ENCODE results near the gene IFI27L1.
A peak's percentile ranks its signal among the peaks of the same experiment; 100 is the strongest.
"Not testable (repeated sequence)": the region's sequence is repeated elsewhere in the genome, so short reads cannot be mapped to it uniquely, and the experiment has no call there.

IFI27L1 gene

DNA sequence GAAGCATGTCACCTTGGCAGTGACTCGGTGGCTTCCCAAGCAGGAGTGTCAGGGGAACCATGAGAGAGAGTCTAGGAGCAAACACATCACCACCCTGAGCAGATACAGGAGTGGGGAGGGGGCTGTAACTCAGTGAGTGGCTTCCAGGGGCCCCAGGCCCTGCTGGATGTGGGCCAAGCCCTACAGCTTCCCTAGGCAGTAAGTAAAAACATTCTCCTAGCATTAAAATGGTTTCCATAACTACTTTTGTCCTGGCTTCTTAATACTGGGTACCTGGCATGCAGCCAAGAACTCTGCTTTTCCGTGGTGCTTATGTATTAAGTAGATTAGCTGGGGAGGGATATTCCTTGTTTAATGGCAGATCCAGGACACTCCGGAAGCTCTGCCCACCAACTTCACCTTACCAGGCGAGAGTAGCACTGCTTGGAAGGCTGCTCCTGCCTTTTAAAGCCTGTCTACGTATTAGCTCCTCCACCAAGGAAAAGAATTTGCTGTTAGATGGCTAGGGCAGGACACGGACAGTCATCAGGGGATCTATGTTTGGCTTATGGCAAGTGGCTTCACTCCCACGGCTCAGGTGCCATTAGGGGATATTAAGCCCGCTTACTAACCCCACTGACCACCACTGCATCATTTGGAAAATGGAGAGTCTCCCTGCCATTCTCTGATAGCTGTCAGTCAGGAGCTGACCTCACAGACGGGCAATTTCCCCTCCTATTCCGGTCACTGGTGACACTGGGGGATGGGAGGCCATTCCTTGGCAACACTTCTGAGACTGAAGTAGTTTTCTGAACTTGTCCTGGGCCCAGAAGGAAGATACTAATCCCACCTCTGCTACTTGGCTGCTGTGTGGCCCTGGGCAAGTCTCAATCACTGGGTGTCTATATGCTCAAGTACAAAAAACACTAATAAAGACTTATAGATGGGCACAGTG lies 32.2 kb upstream of the IFI27L1 start:
- peak; percentile 14 for DNase-seq

- DNase-seq, result no peak
These were observed 31.5 kb upstream of the IFI27L1 start for GRCh38 chr14:94049625-94050023.

DNA sequence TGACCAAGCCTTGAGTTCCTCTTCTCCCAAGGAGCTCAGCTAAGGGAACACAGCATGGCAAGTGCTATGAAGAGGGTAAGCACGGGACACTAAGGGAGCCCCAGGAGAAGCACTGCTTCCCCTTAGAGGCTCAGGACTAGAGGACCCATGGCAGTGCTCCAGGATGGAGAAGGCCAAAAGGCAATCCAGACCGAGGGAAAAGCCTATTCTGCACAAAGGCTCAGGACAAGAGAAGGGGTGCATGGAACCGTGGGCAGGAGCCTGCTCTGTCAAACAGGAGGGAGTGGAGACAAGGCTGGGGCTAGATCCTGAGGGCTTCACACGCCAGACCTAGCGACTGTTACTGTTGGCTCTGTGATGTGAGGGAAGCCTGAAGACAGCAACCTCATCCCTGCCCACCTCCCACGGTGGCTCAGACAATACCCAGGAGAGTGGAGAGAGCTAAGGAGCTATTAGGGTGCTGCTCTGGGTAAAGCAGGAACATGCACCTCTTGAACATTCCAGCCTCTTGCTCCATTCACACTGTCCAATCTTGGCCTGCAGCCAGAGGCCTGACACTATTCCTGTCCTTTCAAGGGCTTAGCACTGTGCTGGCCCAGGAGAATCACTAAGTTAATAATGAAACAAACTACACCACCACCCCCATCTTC lies 30.8 kb upstream of the IFI27L1 start:
- DNase-seq, result no peak

DNA sequence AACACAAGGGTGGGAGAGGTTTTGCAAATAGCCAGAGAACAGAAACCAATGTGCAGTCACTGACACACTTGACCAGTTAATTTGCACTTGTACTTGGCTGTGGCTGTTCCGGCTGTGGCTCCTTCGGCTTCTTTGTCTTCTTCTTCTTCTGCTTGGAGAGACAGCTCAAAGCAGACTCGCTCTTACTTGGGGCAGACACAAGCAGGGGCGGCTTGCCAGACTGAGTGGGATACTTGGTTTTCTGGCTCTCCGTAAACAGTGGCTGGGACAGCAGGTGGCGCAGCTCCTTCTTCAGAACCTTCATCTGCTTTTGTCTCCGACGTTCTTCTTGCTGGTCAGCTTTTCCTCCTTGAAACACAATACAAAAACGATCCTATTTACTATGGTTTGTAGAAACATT lies 30.0 kb upstream of the IFI27L1 start:
- peak; percentile 24 for DNase-seq

DNA sequence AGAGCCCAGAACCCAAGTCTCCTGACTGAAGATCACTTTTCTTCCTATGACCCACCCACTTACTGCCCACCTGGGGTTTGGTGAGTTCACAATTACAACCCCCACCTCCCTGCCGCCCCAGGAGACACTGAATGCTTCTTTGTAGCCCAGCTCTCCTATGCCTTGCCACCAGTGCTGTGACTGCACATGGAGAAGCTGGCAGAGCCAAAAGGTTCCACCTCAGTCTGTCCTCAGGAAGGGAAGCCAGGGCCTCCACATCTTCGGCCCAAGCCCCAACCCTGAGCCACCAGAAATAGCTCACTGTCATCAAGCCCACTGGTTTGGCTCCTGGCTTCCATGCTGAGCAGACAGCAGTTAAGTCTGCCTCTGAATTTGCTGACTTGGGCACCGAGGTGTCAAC lies 29.3 kb upstream of the IFI27L1 start:
- peak; percentile 22 for DNase-seq

GRCh38 chr14:94052199-94052598 lies 28.9 kb upstream of the IFI27L1 start:
- DNase-seq, result no peak

DNA sequence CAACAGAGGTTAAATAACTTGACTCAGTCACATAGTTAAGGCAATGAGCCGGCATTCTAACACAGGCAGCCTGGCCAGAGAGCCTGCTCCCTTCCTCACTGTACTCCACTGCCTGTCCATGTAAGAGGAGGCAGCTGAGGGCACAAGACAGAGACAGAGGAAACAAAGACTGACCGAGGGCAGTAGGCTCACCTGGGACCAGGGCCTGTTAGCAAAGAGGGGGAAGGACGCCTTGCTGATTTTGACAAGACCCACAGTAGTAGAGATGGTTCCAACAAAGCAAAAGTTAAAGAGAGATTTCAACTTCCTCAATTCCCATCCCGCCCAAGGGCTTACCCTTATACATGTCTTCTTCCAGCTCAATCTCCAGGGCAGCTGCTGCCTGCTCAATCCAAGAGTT lies 28.4 kb upstream of the IFI27L1 start:
- no peak for DNase-seq

DNA sequence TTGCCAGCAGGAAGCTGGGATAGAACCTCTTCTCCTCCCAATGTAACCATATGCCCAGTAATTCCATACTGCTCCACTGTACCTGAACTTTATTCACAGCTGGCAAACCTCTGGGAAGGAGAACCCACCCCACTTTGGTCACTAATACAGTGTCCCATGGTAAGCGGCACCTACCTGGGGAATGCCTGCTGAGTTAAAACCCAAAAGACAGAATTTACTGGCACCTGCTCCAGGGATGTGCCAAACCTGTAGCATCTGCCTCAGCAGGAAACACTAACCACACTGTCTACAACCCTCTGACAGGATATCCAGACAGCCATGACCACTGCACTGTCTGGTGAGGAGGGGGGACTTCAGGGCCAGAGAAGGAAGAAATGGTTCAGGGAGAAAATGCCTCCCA lies 26.7 kb upstream of the IFI27L1 start:
- no peak for DNase-seq

DNA sequence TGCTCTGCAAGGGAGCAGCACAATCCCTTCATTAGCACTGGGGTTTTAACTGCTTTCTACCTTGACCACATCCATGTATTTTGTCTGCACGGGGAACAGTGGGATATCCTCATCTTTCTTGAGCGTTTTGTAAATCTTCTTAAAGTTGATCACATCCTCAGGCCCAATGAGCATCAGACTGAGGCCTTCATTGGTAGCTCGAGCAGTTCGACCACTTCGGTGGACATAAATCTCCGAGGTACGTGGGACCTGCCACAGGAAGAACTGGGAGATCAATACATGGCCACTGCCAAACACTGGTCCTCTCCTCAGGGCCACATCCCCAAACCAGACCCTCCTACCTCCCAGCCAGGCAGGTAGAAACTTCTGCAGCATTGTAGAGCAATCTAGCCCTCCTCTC lies 26.2 kb upstream of the IFI27L1 start:
- DNase-seq, result no peak

DNA sequence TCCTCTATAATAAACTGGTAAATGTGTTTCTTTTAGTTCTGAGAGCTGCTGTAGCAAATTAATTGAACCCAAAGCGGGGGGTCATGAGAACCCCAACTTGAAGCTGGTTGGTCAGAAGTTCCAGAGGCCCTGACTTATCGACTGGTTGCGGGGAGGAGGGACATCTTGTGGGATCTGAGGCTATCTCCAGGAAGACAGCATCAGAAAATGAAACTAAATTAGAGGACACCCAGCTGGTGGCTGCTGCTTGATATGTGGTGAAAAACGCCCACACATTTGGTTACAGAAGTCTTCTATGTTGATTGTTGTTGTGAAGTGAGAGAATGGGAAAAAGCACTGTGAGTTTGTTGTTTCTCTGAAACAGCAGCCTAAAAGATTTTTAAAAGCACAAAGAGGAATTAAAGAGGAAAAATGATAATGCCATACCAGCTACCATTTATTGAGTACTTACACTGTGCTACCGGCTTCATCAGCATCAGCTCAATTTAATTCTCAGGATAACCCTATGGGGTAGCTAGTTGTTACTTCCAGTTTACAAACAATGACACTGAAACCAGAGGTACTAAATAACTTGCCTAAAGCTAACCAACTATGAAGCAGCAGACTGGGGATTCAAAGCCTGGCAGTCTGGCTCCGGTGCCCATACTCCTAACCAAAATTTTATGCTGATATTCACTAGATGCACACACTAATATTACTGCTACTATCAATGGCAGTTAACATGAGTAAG lies 24.4 kb upstream of the IFI27L1 start:
- DNase-seq, result no peak

GRCh38 chr14:94058128-94058673 lies 22.9 kb upstream of the IFI27L1 start:
- DNase-seq, result no peak

DNA sequence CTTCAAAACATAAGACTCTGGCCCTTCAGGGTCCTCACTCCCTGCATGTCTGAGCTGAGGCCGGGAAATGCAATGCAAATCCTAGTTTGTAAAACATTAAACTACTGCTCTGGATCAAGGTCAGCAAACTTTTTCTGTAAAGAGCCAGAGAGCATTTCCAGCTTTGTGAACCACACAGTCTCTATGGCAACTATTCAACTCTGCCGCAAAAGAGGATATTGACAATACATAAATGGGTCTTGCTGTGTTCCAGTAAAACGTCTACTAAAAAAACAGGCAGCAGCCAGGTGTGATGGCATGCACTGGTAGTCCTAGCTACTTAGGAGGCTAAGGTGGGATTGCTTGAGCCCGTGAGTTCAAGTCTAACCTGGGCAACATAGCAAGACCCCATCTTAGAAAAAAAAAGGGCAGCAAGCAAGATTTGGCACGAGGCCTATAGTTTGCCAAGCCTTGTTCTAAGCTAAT lies 22.4 kb upstream of the IFI27L1 start:
- DNase-seq, result no peak

- no peak for DNase-seq
These were observed 21.1 kb upstream of the IFI27L1 start for GRCh38 chr14:94059998-94060397.

GRCh38 chr14:94062344-94062940 lies 18.7 kb upstream of the IFI27L1 start:
- no peak for DNase-seq

- no peak for DNase-seq
These were observed 14.9 kb upstream of the IFI27L1 start for GRCh38 chr14:94066089-94066676.

DNA sequence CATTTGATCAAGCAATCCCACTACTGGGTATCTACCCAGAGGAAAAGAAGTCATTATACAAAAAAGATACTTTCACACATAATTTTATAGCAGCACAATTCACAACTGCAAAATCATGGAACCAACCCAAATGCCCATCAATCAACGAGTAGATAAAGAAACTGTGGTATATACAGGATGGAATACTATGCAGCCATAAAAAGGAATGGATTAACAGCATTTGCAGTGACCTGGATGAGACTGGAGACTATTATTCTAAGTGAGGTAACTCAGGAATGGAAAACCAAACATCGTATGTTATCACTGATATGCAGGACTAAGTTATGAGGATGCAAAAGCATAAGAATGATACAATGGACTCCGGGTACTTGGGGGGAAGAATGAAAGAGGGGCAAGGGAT lies 9.0 kb upstream of the IFI27L1 start:
- not testable (repeated sequence) for DNase-seq

DNA sequence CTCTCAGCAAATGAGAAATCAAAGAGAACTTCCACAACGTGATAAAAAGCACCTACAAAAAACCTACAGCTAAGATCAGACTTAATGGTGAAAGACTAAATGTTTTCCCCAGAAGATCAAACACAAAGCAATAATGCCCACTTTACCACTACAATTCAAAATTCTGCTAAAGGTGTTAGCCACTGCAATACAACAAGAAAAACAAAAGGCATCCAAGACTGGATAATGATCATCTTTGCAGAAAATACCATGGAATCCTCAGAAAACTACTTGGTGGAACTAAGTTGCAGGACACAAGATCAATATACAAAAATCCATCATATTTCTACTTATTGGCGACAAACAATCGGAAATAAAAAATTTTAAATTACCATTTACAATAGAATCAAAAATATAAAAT lies 6.6 kb upstream of the IFI27L1 start:
- DNase-seq, result no peak

DNA sequence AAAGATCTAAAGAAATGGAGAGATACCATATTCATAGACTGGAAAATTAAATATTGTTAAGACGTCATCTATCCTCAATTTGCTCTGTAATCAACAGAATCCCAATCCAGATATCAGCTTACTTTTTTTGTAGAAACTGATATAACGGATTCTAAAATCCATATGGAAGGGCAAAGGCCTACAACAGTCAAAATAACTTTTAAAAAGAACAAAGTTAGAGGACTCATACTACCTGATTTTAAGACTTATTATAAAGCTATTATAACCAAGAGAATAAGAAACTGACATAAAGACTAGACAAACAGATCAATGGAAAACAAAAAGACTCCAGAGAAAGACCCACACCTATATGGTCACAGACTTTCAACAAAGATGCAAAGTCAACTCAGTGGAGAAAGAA lies 6.1 kb upstream of the IFI27L1 start:
- no peak for DNase-seq

- DNase-seq, result no peak
These were observed 3.8 kb upstream of the IFI27L1 start for GRCh38 chr14:94077111-94077821.

GRCh38 chr14:94077823-94078222 lies 3.3 kb upstream of the IFI27L1 start:
- no peak for DNase-seq

GRCh38 chr14:94079891-94080620 lies 1.1 kb upstream of the IFI27L1 start:
- no peak for DNase-seq
